Pons (tissue), 1 donor: ENCODE measurements around the gene CLMN.
A peak's percentile ranks its signal among the peaks of the same experiment; 100 is the strongest.

Source experiments
- DNase-seq: peaks from one replicate; pipeline ENCODE4 v3.0.0-alpha.2; 2016; ENCODE audit warnings: low spot score

CLMN gene

GRCh38 chr14:95319312-95320077 lies at the start of gene CLMN:
Gene CLMN, minus strand, starts transcription at chr14:95319908. Its CDS starts 116 bp downstream, at chr14:95319792.
- no peak for DNase-seq

DNA sequence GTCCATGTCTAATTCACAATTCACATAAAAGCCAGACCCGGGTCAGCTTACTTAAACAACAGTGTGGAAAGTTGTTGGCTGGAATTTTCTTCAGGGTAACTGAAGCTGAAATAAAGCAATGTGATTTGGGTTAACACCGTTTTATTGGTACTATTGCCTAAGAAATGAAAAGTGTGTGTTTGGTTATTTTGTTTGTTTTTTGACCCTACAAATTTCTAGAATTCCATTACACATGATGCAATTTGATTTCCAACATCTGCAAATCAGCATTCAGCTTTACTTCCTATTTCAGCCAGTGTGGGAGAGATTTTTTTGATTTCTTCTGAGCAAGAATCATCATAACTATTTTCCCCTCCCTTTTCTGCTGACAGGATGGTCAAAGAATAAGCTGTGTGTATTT lies 45.7 kb upstream of the CLMN start:
- DNase-seq, result no peak

- no peak for DNase-seq
Observed at GRCh38 chr14:95364481-95365209, 44.9 kb upstream of the CLMN start.

DNA sequence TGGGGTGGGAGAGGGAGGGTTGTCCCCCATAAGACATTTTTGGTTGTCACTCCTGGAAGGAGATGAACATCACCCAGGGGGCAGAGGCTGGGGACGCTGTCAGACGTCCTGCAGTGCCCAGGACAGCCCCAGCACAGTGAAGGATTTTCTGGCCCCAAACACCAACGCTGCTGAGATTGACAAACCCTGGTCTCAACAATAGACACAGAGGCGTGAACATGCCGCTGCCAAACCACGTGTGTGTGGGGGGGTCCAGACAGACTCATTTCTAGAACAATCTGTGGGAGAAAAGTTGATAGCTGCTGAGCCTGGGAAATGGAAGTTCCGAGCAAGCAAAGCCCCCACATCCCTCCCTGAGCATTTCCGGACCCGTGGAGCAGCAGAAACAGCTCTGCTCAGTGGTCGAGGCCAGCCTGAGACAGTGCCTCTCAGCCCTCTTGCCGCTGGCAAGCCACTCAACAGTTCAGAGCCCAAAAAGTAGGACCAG lies 43.8 kb upstream of the CLMN start:
- DNase-seq, result no peak

GRCh38 chr14:95362138-95362494 lies 42.4 kb upstream of the CLMN start:
- no peak for DNase-seq

DNA sequence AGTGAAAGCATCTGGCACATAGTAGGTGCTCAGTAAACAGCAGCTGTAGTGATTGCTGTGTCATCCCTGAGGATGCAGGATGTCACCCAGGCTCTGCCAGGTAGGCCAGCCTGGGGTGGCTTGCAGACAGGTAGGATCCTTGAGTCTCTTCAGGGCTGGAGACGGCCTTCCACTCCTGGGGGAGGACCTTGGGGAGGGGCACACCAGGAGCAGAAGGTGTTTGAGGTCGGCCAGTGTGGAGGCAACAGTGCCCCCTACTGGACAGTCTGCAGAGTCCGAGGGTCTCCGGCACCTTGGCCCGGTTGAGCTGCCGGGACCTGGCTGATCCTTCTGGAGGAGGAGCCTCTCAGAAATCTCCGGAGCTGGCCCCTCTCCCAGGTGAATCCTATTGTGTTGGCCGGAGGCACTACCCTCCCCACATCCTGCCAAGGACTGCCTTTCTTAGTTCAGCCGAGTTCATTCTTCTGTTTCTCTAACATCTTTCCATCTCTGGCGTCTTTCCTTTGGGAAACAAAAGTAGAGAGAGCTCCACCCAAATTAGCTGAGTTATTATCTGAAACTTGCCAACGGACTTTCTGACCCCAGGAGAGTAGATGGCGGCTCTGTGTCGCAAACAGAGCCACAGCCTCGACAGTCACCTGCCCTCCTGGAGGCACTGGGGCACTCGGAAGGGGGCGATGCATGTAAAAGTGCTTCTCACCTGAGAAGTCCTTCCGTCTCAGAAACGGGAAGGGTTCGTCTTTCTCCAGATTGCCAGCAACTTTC lies 41.8 kb upstream of the CLMN start:
- DNase-seq, result no peak

DNA sequence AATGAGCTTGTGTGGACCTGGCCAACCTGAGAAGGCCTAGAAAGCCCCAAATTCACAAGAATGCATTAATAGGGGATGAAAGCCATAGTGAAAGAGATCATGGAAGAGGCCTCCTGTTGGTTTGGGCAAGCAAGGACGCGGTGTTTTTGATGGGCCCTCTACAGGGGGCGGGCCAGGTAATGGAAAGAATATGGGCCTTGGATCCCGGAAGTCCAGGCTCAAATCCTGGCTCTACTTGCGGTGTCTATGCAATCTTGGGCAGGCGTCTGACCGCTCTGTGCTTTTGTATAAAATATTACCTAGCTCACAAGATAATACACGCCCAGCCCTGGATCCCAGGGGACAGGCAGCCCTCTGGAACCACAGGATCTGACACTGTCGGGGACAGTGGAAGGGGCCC lies 41.1 kb upstream of the CLMN start:
- no peak for DNase-seq

GRCh38 chr14:95359994-95360826 lies 40.5 kb upstream of the CLMN start:
- peak; percentile 92 for DNase-seq

DNA sequence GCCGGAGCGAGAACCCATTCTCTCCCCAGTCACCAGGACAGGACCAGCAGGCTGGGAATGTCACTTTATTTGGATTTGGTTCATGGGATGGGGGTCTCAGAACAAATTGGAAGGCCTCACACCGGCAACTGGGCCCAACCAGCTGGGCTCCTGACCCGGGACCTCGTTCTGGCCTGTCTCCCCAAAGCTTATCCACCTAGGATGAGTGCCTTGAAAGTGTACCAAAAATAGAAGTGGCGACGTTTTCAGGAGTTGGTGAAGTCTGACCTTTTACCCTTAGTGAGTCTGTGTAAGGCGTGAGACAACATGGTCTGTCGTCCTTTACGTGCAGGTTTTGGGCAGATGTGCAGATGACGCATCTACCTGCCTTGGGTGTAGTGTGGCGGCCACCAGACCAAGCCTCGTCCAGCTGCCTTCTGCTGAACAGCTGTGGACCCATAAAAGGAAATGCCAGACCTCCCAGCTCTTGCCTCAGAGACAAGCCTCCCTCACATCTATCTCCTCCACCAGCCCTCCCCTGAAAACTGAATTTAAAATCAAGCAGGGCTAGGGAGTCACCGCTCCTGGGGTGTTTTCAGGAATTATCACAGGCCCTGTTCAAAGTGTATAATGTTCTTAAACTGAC lies 36.6 kb upstream of the CLMN start:
- DNase-seq, result no peak

DNA sequence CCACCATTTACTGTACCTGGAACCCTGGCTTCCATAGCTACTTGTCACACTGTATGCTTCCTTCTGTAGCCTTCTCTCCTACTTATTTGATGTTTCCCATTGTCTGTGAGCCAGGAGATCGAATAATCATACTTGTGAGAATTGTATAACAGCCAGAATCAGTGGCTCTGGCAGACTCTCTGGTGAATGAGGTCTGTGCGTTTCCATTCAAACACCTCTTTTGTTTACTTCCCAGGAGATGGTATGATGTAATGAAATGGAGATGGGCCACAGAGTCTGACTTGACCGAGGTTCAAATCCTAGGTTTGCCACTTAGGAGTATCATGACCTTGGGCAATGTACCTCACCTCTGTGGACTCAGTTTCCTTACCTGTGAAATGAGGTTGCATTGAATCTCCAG lies 35.7 kb upstream of the CLMN start:
- DNase-seq, result no peak

- no peak for DNase-seq
Observed at GRCh38 chr14:95354834-95355233, 35.1 kb upstream of the CLMN start.

DNA sequence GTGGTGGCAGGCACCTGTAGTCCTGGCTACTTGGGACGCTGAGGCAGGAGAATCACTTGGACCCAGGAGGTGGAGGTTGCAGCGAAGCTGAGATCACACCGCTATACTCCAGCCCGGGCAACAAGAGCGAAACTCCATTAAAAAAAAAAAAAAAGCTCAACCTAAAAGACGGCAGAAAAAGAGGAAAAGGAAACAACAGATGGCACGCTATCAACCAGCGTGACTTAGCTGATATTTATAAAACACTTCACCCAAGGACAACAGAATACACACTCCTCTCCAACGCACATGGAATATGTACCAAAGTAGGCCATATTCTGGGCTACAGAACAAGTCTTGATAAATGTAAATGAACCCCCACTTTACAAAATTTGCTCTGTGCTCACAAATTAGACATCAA lies 34.0 kb upstream of the CLMN start:
- DNase-seq, result no peak

DNA sequence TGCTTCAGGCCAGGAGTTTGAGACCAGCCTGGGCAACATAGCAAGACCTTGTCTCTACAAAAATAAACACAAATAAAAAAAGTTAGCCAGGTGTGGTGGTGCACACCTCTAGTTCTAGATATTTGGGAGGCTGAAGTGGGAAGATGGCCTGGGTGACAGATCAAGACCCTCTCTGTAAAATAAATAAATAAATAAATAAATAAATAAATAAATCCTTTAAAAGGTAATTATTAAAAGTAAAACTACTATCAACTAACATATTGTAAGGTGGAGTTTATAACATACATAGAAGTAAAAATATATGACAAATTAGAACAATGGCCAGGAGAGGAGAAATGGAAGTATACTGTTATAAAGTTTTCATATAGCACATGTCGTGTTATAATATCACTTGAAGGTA lies 33.3 kb upstream of the CLMN start:
- DNase-seq, result no peak

DNA sequence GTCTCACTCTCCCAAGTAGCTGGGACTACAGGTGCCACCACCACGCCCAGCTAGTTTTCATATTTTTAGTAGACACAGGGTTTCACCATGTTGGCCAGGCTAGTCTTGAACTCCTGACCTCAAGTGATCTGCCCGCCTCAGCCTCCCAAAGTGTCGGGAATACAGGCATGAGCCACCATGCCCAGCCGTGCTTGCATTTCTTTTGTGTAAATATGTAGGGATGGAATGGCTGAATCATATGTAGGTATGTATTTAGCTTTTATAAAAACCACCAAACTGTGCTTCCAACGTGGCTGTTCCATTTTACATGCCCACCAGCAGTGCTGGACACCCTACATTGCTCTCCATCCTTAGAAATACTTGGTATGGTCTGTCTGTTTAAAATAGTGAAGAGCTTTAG lies 32.8 kb upstream of the CLMN start:
- no peak for DNase-seq

DNA sequence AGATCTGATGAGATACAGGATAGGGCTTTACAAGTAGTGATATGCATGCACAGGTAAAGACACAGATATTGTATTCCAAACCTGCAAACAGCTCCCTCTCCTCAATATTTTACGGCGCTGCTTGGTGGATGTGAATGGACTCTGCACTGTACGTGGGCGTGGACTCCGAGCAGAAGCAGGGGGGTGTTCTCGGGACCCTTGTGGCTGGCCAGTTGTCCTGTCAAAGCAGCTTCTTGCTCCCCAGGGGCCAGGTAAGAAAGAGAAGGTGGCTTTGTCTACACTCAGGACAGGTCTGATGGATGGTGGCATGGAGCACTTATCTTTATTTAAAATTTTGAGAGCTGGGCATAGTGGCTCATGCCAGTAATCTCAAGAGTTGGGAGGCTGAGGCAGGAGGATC lies 29.5 kb upstream of the CLMN start:
- DNase-seq, result no peak

DNA sequence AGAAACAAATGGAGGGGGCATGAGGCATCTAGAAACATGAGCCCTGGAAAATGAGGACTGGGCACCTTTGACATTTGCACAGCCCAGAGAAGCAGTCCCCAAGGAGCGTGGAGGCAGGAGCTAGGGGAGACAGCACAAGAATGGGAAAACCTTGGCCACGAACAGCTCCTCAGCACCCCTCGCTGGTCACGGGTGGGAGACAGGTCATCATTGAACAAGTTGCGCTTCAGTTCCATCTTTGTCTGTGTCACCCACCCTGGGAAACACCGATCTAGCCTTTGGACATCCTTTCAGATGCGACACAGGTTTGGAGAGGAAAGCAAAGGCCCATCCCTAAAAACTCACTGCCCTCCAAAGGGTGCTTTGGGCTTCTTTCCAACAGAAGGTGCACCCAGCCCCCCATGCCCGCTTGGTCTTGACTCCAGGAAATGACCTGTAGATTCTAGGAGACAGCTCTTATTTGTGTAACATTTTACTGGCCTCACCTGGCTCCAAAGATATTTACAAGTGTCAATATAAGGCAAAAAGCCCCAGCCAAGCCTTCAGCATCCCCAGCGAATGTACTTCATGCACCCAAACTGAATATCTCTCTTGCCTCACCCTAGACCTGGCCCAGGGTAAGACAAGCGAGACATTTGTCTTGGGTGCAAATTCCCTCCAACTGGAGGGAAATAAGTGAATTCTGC lies 28.8 kb upstream of the CLMN start:
- DNase-seq, result no peak

- no peak for DNase-seq
Observed at GRCh38 chr14:95346820-95347219, 27.1 kb upstream of the CLMN start.

DNA sequence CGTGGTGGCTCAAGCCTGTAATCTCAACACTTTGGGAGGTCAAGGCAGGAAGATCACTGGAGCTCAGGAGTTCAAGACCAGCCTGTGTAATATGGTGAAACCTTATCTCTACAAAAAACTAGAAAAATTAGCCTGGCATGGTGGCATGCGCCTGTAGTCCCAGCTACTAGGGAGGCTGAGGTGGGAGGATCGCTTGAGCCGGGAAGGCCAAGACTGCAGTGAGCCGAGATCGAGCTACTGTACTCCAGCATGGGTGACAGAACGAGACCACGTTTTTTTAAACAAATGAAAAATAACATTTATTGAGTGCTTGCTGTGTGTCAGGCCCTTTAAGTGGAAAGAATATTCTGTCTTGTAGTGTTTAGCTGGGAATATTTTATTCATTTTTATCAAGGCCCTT lies 26.6 kb upstream of the CLMN start:
- DNase-seq, result no peak

- DNase-seq, result no peak
Observed at GRCh38 chr14:95345032-95345431, 25.3 kb upstream of the CLMN start.

DNA sequence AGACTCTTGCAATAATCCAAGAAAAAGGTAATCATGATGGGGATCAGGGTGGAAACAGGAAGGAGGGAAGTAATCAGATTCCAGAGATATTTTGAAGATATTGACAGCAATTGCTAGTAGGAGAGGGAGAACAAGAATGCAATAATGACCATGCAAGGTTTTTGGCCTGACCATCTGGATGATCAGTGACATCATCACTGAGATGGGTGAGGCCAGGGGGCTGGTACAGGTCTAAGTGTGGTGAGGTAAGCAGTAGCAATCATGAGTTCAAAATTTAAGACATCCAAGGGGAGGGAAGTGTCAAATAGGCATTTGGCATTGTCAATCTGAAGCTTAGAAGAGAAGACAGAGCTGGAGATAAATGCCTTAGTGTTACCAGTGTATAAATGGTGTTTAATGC lies 24.8 kb upstream of the CLMN start:
- DNase-seq, result no peak

- no peak for DNase-seq
Observed at GRCh38 chr14:95341564-95341963, 21.9 kb upstream of the CLMN start.
